SK-N-SH (cell line): ENCODE data around the gene RPL15. TPM values are rescaled to one million over a fixed set of nuclear protein-coding genes. Genes with fewer than 3 reads are reported as not detected.

ENCODE experiments used
- CTCF ChIA-PET: fragments of 300-600, 350-600 bp; formaldehyde crosslinking; extraction: SDS; loops from one replicate; lab custom pipeline; 2021; lab: Yijun Ruan, JAX
- POLR2A ChIA-PET: fragments of 350-600 bp; sonication (Branson Sonifier 250); formaldehyde crosslinking; extraction: SDS; loops from one replicate; lab custom pipeline; 2020; ENCODE audit warnings: antibody characterized with exemption, inconsistent platforms; lab: Yijun Ruan, JAX
- DNase-seq: peaks from one replicate; pipeline ENCODE4 v3.0.0; 2012
- H2AFZ ChIP-seq: fragments of 200-600 bp; sonication (generic); 2 replicates; pipeline ENCODE4 v1.8.1; 2016; ENCODE audit warnings: antibody characterized with exemption, mild to moderate bottlenecking, low read depth
- H3F3A ChIP-seq: fragments of 200-600 bp; sonication (generic); replicated peaks from 2 replicates; pipeline ENCODE3; 2016; ENCODE audit warnings: antibody characterized with exemption, mild to moderate bottlenecking; ENCODE audit not compliant: insufficient read depth
- H3K27ac ChIP-seq, 2 experiments: fragments of 200-500 bp in 1 of 2; fragments of 200-600 bp in 1 of 2; sonication (Bioruptor generic) in 1 of 2; sonication (generic), shearing (Covaris generic) in 1 of 2; 2 replicates each; pipeline versions ENCODE4 v1.5.1 to v1.6.1; 2014 to 2016; ENCODE audit warnings: low read depth in 2 of 2, inconsistent platforms in 1 of 2, low read length in 1 of 2, mild to moderate bottlenecking in 1 of 2, mixed read lengths in 1 of 2
- H3K27me3 ChIP-seq: fragments of 200-600 bp; sonication (generic), shearing (Covaris generic); 2 replicates; pipeline ENCODE4 v1.6.1; 2016; ENCODE audit warnings: mixed run types; ENCODE audit not compliant: insufficient read depth
- H3K36me3 ChIP-seq, 2 experiments: fragments of 200-500 bp in 1 of 2; fragments of 200-600 bp in 1 of 2; sonication (Bioruptor generic) in 1 of 2; sonication (generic) in 1 of 2; replicated peaks in 1 of 2; 2 replicates each; pipeline versions ENCODE3 to v1.5.1; 2014 to 2016; ENCODE audit warnings: low read length in 1 of 2, mild to moderate bottlenecking in 1 of 2; ENCODE audit not compliant: insufficient read depth in 2 of 2, control insufficient read depth in 1 of 2
- H3K4me1 ChIP-seq, 2 experiments: fragments of 200-500 bp in 1 of 2; fragments of 200-600 bp in 1 of 2; sonication (Bioruptor generic) in 1 of 2; sonication (generic), shearing (Covaris generic) in 1 of 2; 2 replicates each; pipeline versions ENCODE4 v1.5.1 to v1.6.1; 2014 to 2016; ENCODE audit warnings: low read depth in 1 of 2, low read length in 1 of 2, mixed run types in 1 of 2; ENCODE audit not compliant: insufficient read depth in 2 of 2, control insufficient read depth in 1 of 2
- H3K4me2 ChIP-seq: fragments of 200-600 bp; sonication (generic), shearing (Covaris generic); 2 replicates; pipeline ENCODE4 v1.6.1; 2017; ENCODE audit warnings: mixed run types
- H3K4me3 ChIP-seq, 2 experiments: fragments of 200-500 bp in 1 of 2; fragments of 200-600 bp in 1 of 2; sonication (Bioruptor generic) in 1 of 2; sonication (generic), shearing (Covaris generic) in 1 of 2; 2 replicates each; pipeline versions ENCODE4 v1.5.1 to v1.8.1; 2014 to 2016; ENCODE audit warnings: low read depth in 2 of 2, inconsistent platforms in 1 of 2, low read length in 1 of 2, mild to moderate bottlenecking in 1 of 2, mixed read lengths in 1 of 2, moderate library complexity in 1 of 2
- H3K79me2 ChIP-seq: fragments of 200-600 bp; sonication (generic); 2 replicates; pipeline ENCODE4 v1.8.1; 2017; ENCODE audit warnings: mild to moderate bottlenecking; ENCODE audit not compliant: insufficient read depth
- H3K9ac ChIP-seq: fragments of 200-600 bp; sonication (generic); 2 replicates; pipeline ENCODE4 v1.6.1; 2017; ENCODE audit warnings: mixed run types
- H3K9me2 ChIP-seq: fragments of 200-600 bp; sonication (generic); 2 replicates; pipeline ENCODE4 v1.6.1; 2017; ENCODE audit warnings: mixed run types
- H3K9me3 ChIP-seq: fragments of 200-600 bp; sonication (generic); 2 replicates; pipeline ENCODE4 v1.6.1; 2017; ENCODE audit warnings: mixed run types, mild to moderate bottlenecking, moderate library complexity
- H4K20me1 ChIP-seq: fragments of 200-600 bp; sonication (generic); 2 replicates; pipeline ENCODE4 v1.6.1; 2017; ENCODE audit warnings: mild to moderate bottlenecking, mixed run types; ENCODE audit not compliant: insufficient read depth
- CHD2 ChIP-seq: fragments of 150-350 bp; IDR thresholded peaks from 2 replicates; pipeline ENCODE4 v1.6.1; 2018; ENCODE audit warnings: low read length; ENCODE audit not compliant: partially characterized antibody
- ELF1 ChIP-seq: IDR thresholded peaks from 2 replicates; pipeline ENCODE4 v1.4.0; 2012
- EP300 ChIP-seq, 2 experiments: IDR thresholded peaks; 2 replicates each; pipeline versions ENCODE4 v1.4.0 to v1.6.1; 2012; ENCODE audit warnings: borderline replicate concordance in 1 of 2, low read depth in 1 of 2, low read length in 1 of 2
- EZH2phosphoT487 ChIP-seq: fragments of 200-600 bp; sonication (generic); IDR thresholded peaks from 2 replicates; pipeline ENCODE4 v1.6.1; 2017; ENCODE audit warnings: low read depth, mixed run types, mild to moderate bottlenecking, antibody characterized with exemption, moderate library complexity, borderline replicate concordance
- FOSL2 ChIP-seq: IDR thresholded peaks from 2 replicates; pipeline ENCODE4 v1.4.0; 2012; ENCODE audit warnings: low read depth, mild to moderate bottlenecking, moderate library complexity, borderline replicate concordance
- JUND ChIP-seq: IDR thresholded peaks from 2 replicates; pipeline ENCODE4 v1.4.0; 2012
- MAX ChIP-seq: IDR thresholded peaks from 2 replicates; pipeline ENCODE4 v1.4.0; 2012; ENCODE audit warnings: low read depth
- MEF2A ChIP-seq: IDR thresholded peaks from 2 replicates; pipeline ENCODE4 v1.4.0; 2012; ENCODE audit warnings: low read depth, borderline replicate concordance
- MXI1 ChIP-seq: IDR thresholded peaks from 2 replicates; pipeline ENCODE4 v1.6.1; 2012; ENCODE audit warnings: mild to moderate bottlenecking, low read depth, low read length, improper control_type of control experiment
- NRF1 ChIP-seq: IDR thresholded peaks from 2 replicates; pipeline ENCODE4 v1.6.1; 2012; ENCODE audit warnings: low read depth, mild to moderate bottlenecking, low read length
- PBX3 ChIP-seq: IDR thresholded peaks from 2 replicates; pipeline ENCODE4; 2012
- POLR2AphosphoS5 ChIP-seq: IDR thresholded peaks from 2 replicates; pipeline ENCODE4 v1.6.1; 2012; ENCODE audit warnings: low read depth, low read length
- RCOR1 ChIP-seq: fragments of 150-350 bp; IDR thresholded peaks from 2 replicates; pipeline ENCODE4 v1.6.1; 2017; ENCODE audit warnings: antibody characterized with exemption, low read length
- RXRA ChIP-seq: IDR thresholded peaks from 2 replicates; pipeline ENCODE4 v1.4.0; 2012; ENCODE audit warnings: low read depth, mild to moderate bottlenecking, borderline replicate concordance
- SIN3A ChIP-seq: IDR thresholded peaks from 2 replicates; pipeline ENCODE4 v1.6.1; 2012; ENCODE audit warnings: low read depth, mild to moderate bottlenecking, low read length, moderate library complexity, borderline replicate concordance
- SMC3 ChIP-seq: IDR thresholded peaks from 2 replicates; pipeline ENCODE4 v1.6.1; 2012; ENCODE audit warnings: low read depth, low read length, improper control_type of control experiment
- TAF1 ChIP-seq: IDR thresholded peaks from 2 replicates; pipeline ENCODE4 v1.6.1; 2012; ENCODE audit warnings: low read depth, mild to moderate bottlenecking, low read length, moderate library complexity, borderline replicate concordance
- TCF12 ChIP-seq: IDR thresholded peaks from 2 replicates; pipeline ENCODE4 v1.4.0; 2012
- USF1 ChIP-seq: IDR thresholded peaks from 2 replicates; pipeline ENCODE4 v1.4.0; 2012; ENCODE audit warnings: low read depth, borderline replicate concordance
- USF2 ChIP-seq: fragments of 150-350 bp; IDR thresholded peaks from 2 replicates; pipeline ENCODE4 v1.6.1; 2017; ENCODE audit warnings: antibody characterized with exemption, low read length, low read depth, borderline replicate concordance
- WGBS: methylation state at CpG from one replicate; pipeline ENCODE4 v1.1.6; 2017; ENCODE audit warnings: low lambda C conversion rate; 5-methylcytosine and 5-hydroxymethylcytosine counted together
- polyA plus RNA-seq, 3 experiments: library from polyadenylated mRNA; depleted of rRNA; stranded (reverse); fragments of >200 nt; gene quantifications; 2 replicates each; pipeline ENCODE4 v1.2.3, GENCODE V29; 2012

Gene RPL15
- polyA plus RNA-seq, 1 of the 3 experiments (the other 2 are of a cell fraction) = 5,582 TPM

- TF ChIP-seq USF1 = no peak
Measured at GRCh38 chr3:23966328-23966727, 49.4 kb downstream of the RPL15 start (continued).

GRCh38 chr3:23968463-23969184 is 51.7 kb downstream of the RPL15 start:
- H3K27ac ChIP-seq = peak overlapping the region in 1 of 2 experiments; percentile 64; a peak in 2 of 4 replicates
- H3K27me3 ChIP-seq = no peaks in the 10 kb centered on the region
- no peak for DNase-seq
- H2AFZ ChIP-seq = no peak overlapping the region
- no peaks in the 10 kb centered on the region for H3K9me3 ChIP-seq
- peaks cover 35 to 81% of the 10 kb centered on the region in 2 experiments for H3K36me3 ChIP-seq
- no peak overlapping the region; the same call in 1 of the 2 replicates for H3K4me2 ChIP-seq
- POLR2A ChIA-PET = no interaction called here
- CTCF ChIA-PET = no interaction called here
- peaks cover 2 to 18% of the 10 kb centered on the region in 2 experiments; a peak in 3 of 4 replicates for H3K4me1 ChIP-seq
- H3K9me2 ChIP-seq = no peaks in the 10 kb centered on the region
- H3K79me2 ChIP-seq = peaks cover 77% of the 10 kb centered on the region
- H3K9ac ChIP-seq = no peak overlapping the region
- H3F3A ChIP-seq = peaks cover 30% of the 10 kb centered on the region
- WGBS = 89% methylated on average over 5 of the region's 5 CpGs
- peak in 1 of 2 experiments; percentile 61; a peak in 1 of 4 replicates for TF ChIP-seq EP300 (IDR thresholded peaks at IDR 0.05; ENCODE audit: borderline replicate concordance in 1 of 2, low read depth in 1 of 2, low read length in 1 of 2)
- peak; percentile 42; the same call in 1 of the 2 replicates for TF ChIP-seq MAX
- peak; percentile 79 for TF ChIP-seq TCF12
- no peak for TF ChIP-seq SIN3A
- no peak for TF ChIP-seq ELF1
- peak; percentile 88 for TF ChIP-seq PBX3
- TF ChIP-seq JUND = peak; percentile 67
- TF ChIP-seq FOSL2 = peak; percentile 64
- TF ChIP-seq POLR2AphosphoS5 = peak; percentile 48; the same call in 1 of the 2 replicates
- no peak for TF ChIP-seq CHD2
- TF ChIP-seq RXRA = peak; percentile 17; the same call in 1 of the 2 replicates
- TF ChIP-seq, all 33 proteins: peak for 8
- H4K20me1 ChIP-seq = peaks cover 63% of the 10 kb centered on the region
- no peak overlapping the region for H3K4me3 ChIP-seq

GRCh38 chr3:23969393-23969792 is 52.5 kb downstream of the RPL15 start:
- peak overlapping the region in 1 of 2 experiments; percentile 64; a peak in 1 of 4 replicates for H3K27ac ChIP-seq
- H4K20me1 ChIP-seq = peaks cover 56% of the 10 kb centered on the region
- no peak overlapping the region for H3K4me3 ChIP-seq
- no peak overlapping the region for H3K4me2 ChIP-seq
- H3K4me1 ChIP-seq = peaks cover 2 to 15% of the 10 kb centered on the region in 2 experiments; a peak in 3 of 4 replicates
- WGBS = 89% methylated on average over 4 of the region's 4 CpGs
- CTCF ChIA-PET = interaction anchor here (0.8 to 1.6 kb wide), 2 partner anchors 711 to 714 kb away, joined by 3 to 4 read pairs; no protein-coding TSS in a partner anchor
- no peaks in the 10 kb centered on the region for H3K9me2 ChIP-seq
- H2AFZ ChIP-seq = no peak overlapping the region
- peaks cover 74% of the 10 kb centered on the region for H3K79me2 ChIP-seq
- no peaks in the 10 kb centered on the region for H3K9me3 ChIP-seq
- H3K36me3 ChIP-seq = peaks cover 40 to 79% of the 10 kb centered on the region in 2 experiments
- DNase-seq = no peak
- POLR2A ChIA-PET = no interaction called here
- H3K9ac ChIP-seq = no peak overlapping the region
- peaks cover 22% of the 10 kb centered on the region for H3F3A ChIP-seq
- H3K27me3 ChIP-seq = no peaks in the 10 kb centered on the region
- TF ChIP-seq MXI1 = no peak
- TF ChIP-seq SMC3 = no peak
- TF ChIP-seq USF1 = no peak
- no peak for TF ChIP-seq MEF2A
- no peak for TF ChIP-seq TAF1
- TF ChIP-seq USF2 = no peak
- TF ChIP-seq EZH2phosphoT487 = no peak
- no peak for TF ChIP-seq TCF12
- TF ChIP-seq ELF1 = no peak
- TF ChIP-seq RCOR1 = no peak
- TF ChIP-seq PBX3 = no peak
- no peak for TF ChIP-seq NRF1
